GM12801 (cell line): Measurements from ENCODE around the gene GRIPAP1.

Source experiments
- CTCF ChIP-seq: IDR thresholded peaks from one replicate; pipeline ENCODE4 v1.5.1; 2011; ENCODE audit warnings: control low read depth; ENCODE audit not compliant: insufficient read length; ENCODE audit errors: extremely low read depth

Gene GRIPAP1

GRCh38 chrX:49002091-49002935, at the start of gene GRIPAP1:
Gene GRIPAP1 (minus strand): TSS chrX:49002264. CDS start chrX:49002229, 35 bp downstream.
- TF ChIP-seq CTCF: no peak

GRCh38 chrX:49043987-49044281, 41.9 kb upstream of the GRIPAP1 start:
- TF ChIP-seq CTCF: no peak

GRCh38 chrX:49043220-49043986, 41.3 kb upstream of the GRIPAP1 start, which contains the start of gene TFE3:
Gene TFE3 (minus strand): TSS chrX:49043357. CDS start chrX:49043226, 131 bp downstream.
- TF ChIP-seq CTCF: no peak

- no peak for TF ChIP-seq CTCF
Observed at GRCh38 chrX:49042581-49043219, 40.6 kb upstream of the GRIPAP1 start.

- TF ChIP-seq CTCF: no peak
Observed at GRCh38 chrX:49041744-49042580, 39.9 kb upstream of the GRIPAP1 start.

GRCh38 chrX:49040376-49040955, 38.4 kb upstream of the GRIPAP1 start:
- TF ChIP-seq CTCF: no peak
